Measurements from ENCODE around the gene ZNF440. TPM values are rescaled to one million over a fixed set of nuclear protein-coding genes. Genes with fewer than 3 reads are reported as not detected.

Gene ZNF440
- total and polyA plus RNA-seq, 10 of the 15 experiments (the other 5 are each of a cell fraction or from before 2014, with no cell fraction given): 1.3 to 8.9 (median 3.8) TPM

DNA sequence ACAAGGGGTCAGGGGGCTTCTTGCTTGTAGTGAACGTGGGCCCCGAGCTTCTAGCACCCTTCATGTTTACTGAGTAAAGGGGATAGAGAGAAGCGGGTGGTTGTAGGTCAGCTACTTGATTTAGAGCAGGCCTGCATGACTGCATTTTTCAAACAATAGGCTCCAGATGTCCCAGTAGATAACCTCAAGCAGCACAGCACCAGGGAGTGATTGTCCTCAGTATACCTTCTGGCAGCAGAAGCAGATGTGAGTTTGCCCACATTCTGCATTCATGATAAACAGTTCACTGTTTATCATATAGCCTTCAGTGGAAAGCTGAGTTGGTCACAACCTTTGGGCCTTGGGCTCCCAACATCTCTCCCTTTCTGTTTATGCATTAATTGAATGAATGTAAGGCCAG, 39.3 kb downstream of the ZNF440 start:
- RAD21 ChIA-PET (ENCODE audit: unreplicated experiment): no interaction called here
- BruUV-seq (replicated peaks): no TSS peak
- intact Hi-C loops (cut with micrococcal nuclease; ENCODE audit: unreplicated experiment): no loop called here
- H3K9me3 ChIP-seq (replicated peaks; ENCODE audit: control insufficient read depth, insufficient read depth, low read length): no peaks in the 10 kb centered on the region; the same call in none of the 3 replicates
- ATAC-seq (no peak), DNase-seq (ENCODE audit: low read depth, low spot score) (no peak), FAIRE-seq (no peak)
- CTCF ChIA-PET: interaction anchor here (1.1 kb wide), 1 partner anchor 56 kb away, joined by 5 read pairs; no protein-coding TSS in a partner anchor
- no peaks in the 10 kb centered on the region for H3K36me3 ChIP-seq (ENCODE audit: control insufficient read depth in 2 of 2, insufficient read depth in 2 of 2, low read length in 1 of 2)
- in situ Hi-C loops (cut with MboI): no loop called here
- no peak overlapping the region for H3K9ac ChIP-seq (ENCODE audit: control insufficient read depth, insufficient read depth, low read length)
- TF ChIP-seq, protein P1, sequence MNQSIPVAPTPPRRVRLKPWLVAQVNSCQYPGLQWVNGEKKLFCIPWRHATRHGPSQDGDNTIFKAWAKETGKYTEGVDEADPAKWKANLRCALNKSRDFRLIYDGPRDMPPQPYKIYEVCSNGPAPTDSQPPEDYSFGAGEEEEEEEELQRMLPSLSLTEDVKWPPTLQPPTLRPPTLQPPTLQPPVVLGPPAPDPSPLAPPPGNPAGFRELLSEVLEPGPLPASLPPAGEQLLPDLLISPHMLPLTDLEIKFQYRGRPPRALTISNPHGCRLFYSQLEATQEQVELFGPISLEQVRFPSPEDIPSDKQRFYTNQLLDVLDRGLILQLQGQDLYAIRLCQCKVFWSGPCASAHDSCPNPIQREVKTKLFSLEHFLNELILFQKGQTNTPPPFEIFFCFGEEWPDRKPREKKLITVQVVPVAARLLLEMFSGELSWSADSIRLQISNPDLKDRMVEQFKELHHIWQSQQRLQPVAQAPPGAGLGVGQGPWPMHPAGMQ (IDR thresholded peaks at IDR 0.05; ENCODE audit: borderline replicate concordance): no peak
- TF ChIP-seq ZNF207 (IDR thresholded peaks at IDR 0.05; ENCODE audit: borderline replicate concordance): no peak
- TF ChIP-seq BACH1 (IDR thresholded peaks at IDR 0.05; ENCODE audit: borderline replicate concordance): no peak
- TF ChIP-seq LARP7 (IDR thresholded peaks at IDR 0.05): no peak
- TF ChIP-seq HDGF (IDR thresholded peaks at IDR 0.05): no peak
- TF ChIP-seq PML (IDR thresholded peaks at IDR 0.05; ENCODE audit: low read length): no peak
- TF ChIP-seq PAX5 (IDR thresholded peaks at IDR 0.05; ENCODE audit: borderline replicate concordance, low read depth, low read length): no peak
- TF ChIP-seq MEF2B (IDR thresholded peaks at IDR 0.05; ENCODE audit: partially characterized antibody, poor library complexity, severe bottlenecking): no peak
- TF ChIP-seq STAT1 (conservative IDR thresholded peaks at IDR 0.05): no peak
- no peak for TF ChIP-seq BCL11A (IDR thresholded peaks at IDR 0.05; ENCODE audit: low read depth, low read length)
- no peak for TF ChIP-seq NFXL1 (IDR thresholded peaks at IDR 0.05; ENCODE audit: borderline replicate concordance)
- TF ChIP-seq, protein P2, sequence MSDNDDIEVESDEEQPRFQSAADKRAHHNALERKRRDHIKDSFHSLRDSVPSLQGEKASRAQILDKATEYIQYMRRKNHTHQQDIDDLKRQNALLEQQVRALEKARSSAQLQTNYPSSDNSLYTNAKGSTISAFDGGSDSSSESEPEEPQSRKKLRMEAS (IDR thresholded peaks at IDR 0.05; ENCODE audit: low read depth, low read length): no peak
- TF ChIP-seq CBX5 (IDR thresholded peaks at IDR 0.05; ENCODE audit: low read depth): no peak
- no peak for TF ChIP-seq HDAC2 (IDR thresholded peaks at IDR 0.05)
- no peak for TF ChIP-seq IKZF1 (conservative IDR thresholded peaks at IDR 0.05)
- TF ChIP-seq, protein P3, sequence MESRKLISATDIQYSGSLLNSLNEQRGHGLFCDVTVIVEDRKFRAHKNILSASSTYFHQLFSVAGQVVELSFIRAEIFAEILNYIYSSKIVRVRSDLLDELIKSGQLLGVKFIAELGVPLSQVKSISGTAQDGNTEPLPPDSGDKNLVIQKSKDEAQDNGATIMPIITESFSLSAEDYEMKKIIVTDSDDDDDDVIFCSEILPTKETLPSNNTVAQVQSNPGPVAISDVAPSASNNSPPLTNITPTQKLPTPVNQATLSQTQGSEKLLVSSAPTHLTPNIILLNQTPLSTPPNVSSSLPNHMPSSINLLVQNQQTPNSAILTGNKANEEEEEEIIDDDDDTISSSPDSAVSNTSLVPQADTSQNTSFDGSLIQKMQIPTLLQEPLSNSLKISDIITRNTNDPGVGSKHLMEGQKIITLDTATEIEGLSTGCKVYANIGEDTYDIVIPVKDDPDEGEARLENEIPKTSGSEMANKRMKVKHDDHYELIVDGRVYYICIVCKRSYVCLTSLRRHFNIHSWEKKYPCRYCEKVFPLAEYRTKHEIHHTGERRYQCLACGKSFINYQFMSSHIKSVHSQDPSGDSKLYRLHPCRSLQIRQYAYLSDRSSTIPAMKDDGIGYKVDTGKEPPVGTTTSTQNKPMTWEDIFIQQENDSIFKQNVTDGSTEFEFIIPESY (IDR thresholded peaks at IDR 0.05): no peak
- no peak for TF ChIP-seq SIX5 (IDR thresholded peaks at IDR 0.05; ENCODE audit: low read depth, low read length, severe bottlenecking)
- no peaks in the 10 kb centered on the region for H3K4me1 ChIP-seq (ENCODE audit: control insufficient read depth, insufficient read depth, low read length)
- no peaks in the 10 kb centered on the region for H4K20me1 ChIP-seq (ENCODE audit: control insufficient read depth, insufficient read depth)
- POLR2A ChIA-PET: no interaction called here
- no peaks in the 10 kb centered on the region for H3K79me2 ChIP-seq (ENCODE audit: control insufficient read depth, insufficient read depth, low read length)
- SMC1A ChIA-PET (ENCODE audit: uncharacterized antibody, unreplicated experiment): no interaction called here
- H2AFZ ChIP-seq (ENCODE audit: control insufficient read depth, low read depth, low read length): no peak overlapping the region
- no peak overlapping the region for H3K4me3 ChIP-seq
- H3K4me2 ChIP-seq (ENCODE audit: control insufficient read depth, insufficient read depth): no peak overlapping the region
- no peaks in the 10 kb centered on the region for H3K27me3 ChIP-seq (replicated peaks in 1 of 2; ENCODE audit: control insufficient read depth in 2 of 2, insufficient read depth in 2 of 2, low read length in 1 of 2)
- no peak overlapping the region for H3K27ac ChIP-seq (ENCODE audit: control insufficient read depth, insufficient read depth)
- WGBS (ENCODE audit: insufficient coverage, insufficient replicate concordance, low lambda C conversion rate, missing lambda C conversion rate): 98% methylated on average over 3 of the region's 3 CpGs
